Activated B cell treated with CpG ODN at 0.5 μM for 24 hours (primary cell): Measurements from ENCODE around the gene AADACL3. TPM values are rescaled to one million over a fixed set of nuclear protein-coding genes. Genes with fewer than 3 reads are reported as not detected.
"Not testable (repeated sequence)": the region's sequence is repeated elsewhere in the genome, so short reads cannot be mapped to it uniquely, and the experiment has no call there.

ENCODE experiments used
- ATAC-seq: fragments of 200-7000 bp; cut with Tn5 transposase; one replicate; pipeline ENCODE4 v1.10.0; 2021; ENCODE audit warnings: low read depth, mild to moderate bottlenecking, moderate library complexity
- CTCF ChIA-PET: fragments of 350-600 bp; sonication (Branson Sonifier 250); formaldehyde crosslinking; loops from one replicate; lab custom pipeline; 2021; ENCODE audit warnings: antibody characterized with exemption; lab: Charles Lee
- POLR2A ChIA-PET: fragments of 350-600 bp; sonication (Branson Sonifier 250); formaldehyde crosslinking; loops from one replicate; lab custom pipeline; 2021; ENCODE audit warnings: antibody characterized with exemption; lab: Charles Lee
- DNase-seq: peaks from one replicate; pipeline ENCODE4 v3.0.0; 2022
- H3K27ac Mint-ChIP-seq: one replicate; pipeline ENCODE4 v1.8.0; 2020; ENCODE audit warnings: mixed read lengths
- H3K27me3 Mint-ChIP-seq: one replicate; pipeline ENCODE4 v1.8.0; 2021; ENCODE audit warnings: mixed read lengths
- H3K36me3 Mint-ChIP-seq: one replicate; pipeline ENCODE4 v1.8.0; 2021; ENCODE audit warnings: low read depth, mixed read lengths
- H3K4me1 Mint-ChIP-seq: one replicate; pipeline ENCODE4 v1.8.0; 2021; ENCODE audit warnings: mixed read lengths
- H3K4me3 Mint-ChIP-seq: one replicate; pipeline ENCODE4 v1.8.0; 2020; ENCODE audit warnings: mild to moderate bottlenecking, mixed read lengths
- H3K9me3 Mint-ChIP-seq: one replicate; pipeline ENCODE4 v1.8.0; 2020; ENCODE audit warnings: mixed read lengths
- CTCF ChIP-seq: fragments of 200-600 bp; IDR thresholded peaks from one replicate; pipeline ENCODE4 v1.8.0; 2022; ENCODE audit warnings: antibody characterized with exemption, mild to moderate bottlenecking
- intact Hi-C: fragments of 100-400 bp; cut with micrococcal nuclease; formaldehyde crosslinking; loops from one replicate; pipeline ENCODE4 v1.15.1; 2024
- total RNA-seq: library from RNA; stranded (reverse); gene quantifications from 2 replicates; pipeline ENCODE4 v1.2.3, GENCODE V29; 2022

Gene AADACL3
- total RNA-seq, 1 donor from 2014 or later: not detected

GRCh38 chr1:12714710-12715475, 1.0 kb upstream of the AADACL3 start:
- DNase-seq (no peak), ATAC-seq (no peak)
- TF ChIP-seq CTCF: no peak
- Mint-ChIP-seq H3K27ac (no peak overlapping the region), H3K4me3 (no peak overlapping the region), H3K36me3 (no peaks in the 10 kb centered on the region), H3K27me3 (peaks cover 16% of the 10 kb centered on the region), H3K9me3 (no peaks in the 10 kb centered on the region), H3K4me1 (no peaks in the 10 kb centered on the region)
- CTCF ChIA-PET: no interaction called here
- intact Hi-C loops: no loop called here
- POLR2A ChIA-PET: no interaction called here

GRCh38 chr1:12717301-12717838, 1.5 kb downstream of the AADACL3 start:
- no peak for TF ChIP-seq CTCF
- Mint-ChIP-seq H3K9me3 (no peaks in the 10 kb centered on the region), H3K4me3 (no peak overlapping the region), H3K27me3 (peaks cover 9% of the 10 kb centered on the region), H3K36me3 (no peaks in the 10 kb centered on the region), H3K4me1 (no peaks in the 10 kb centered on the region), H3K27ac (no peak overlapping the region)
- DNase-seq (no peak), ATAC-seq (no peak)
- ChIA-PET POLR2A (no interaction called here), CTCF (no interaction called here)
- intact Hi-C loops: no loop called here

GRCh38 chr1:12722626-12723025, 6.7 kb downstream of the AADACL3 start:
- Mint-ChIP-seq H3K27me3 (peaks cover 3% of the 10 kb centered on the region), H3K4me3 (no peak overlapping the region), H3K4me1 (no peaks in the 10 kb centered on the region), H3K27ac (no peak overlapping the region), H3K36me3 (no peaks in the 10 kb centered on the region), H3K9me3 (peaks cover under 1% of the 10 kb centered on the region)
- ChIA-PET CTCF (no interaction called here), POLR2A (no interaction called here)
- TF ChIP-seq CTCF: no peak
- DNase-seq (no peak), ATAC-seq (no peak)
- intact Hi-C loops: no loop called here

GRCh38 chr1:12728391-12728790, 12.5 kb downstream of the AADACL3 start:
- H3K4me3 Mint-ChIP-seq: no peak overlapping the region
- intact Hi-C loops: no loop called here
- CTCF ChIA-PET: no interaction called here
- peaks cover 27% of the 10 kb centered on the region for H3K9me3 Mint-ChIP-seq
- H3K27ac Mint-ChIP-seq: no peak overlapping the region
- H3K36me3 Mint-ChIP-seq: no peaks in the 10 kb centered on the region
- POLR2A ChIA-PET: no interaction called here
- no peak for TF ChIP-seq CTCF
- DNase-seq (no peak), ATAC-seq (no peak)
- no peaks in the 10 kb centered on the region for H3K4me1 Mint-ChIP-seq
- H3K27me3 Mint-ChIP-seq: peaks cover 8% of the 10 kb centered on the region

- Mint-ChIP-seq H3K36me3 (no peaks in the 10 kb centered on the region), H3K4me1 (no peaks in the 10 kb centered on the region), H3K27ac (no peak overlapping the region), H3K9me3 (peaks cover 27% of the 10 kb centered on the region), H3K27me3 (peaks cover 16% of the 10 kb centered on the region), H3K4me3 (no peak overlapping the region)
- ATAC-seq: no peak
- DNase-seq: no peak
- intact Hi-C loops: no loop called here
- TF ChIP-seq CTCF: no peak
- POLR2A ChIA-PET: no interaction called here
- CTCF ChIA-PET: no interaction called here
These were observed 14.2 kb downstream of the AADACL3 start for GRCh38 chr1:12730156-12730555.

GRCh38 chr1:12731084-12731483, 15.2 kb downstream of the AADACL3 start:
- H3K4me3 Mint-ChIP-seq, CTCF ChIA-PET, H3K36me3 Mint-ChIP-seq, POLR2A ChIA-PET, DNase-seq, intact Hi-C loops, ATAC-seq, H3K27ac Mint-ChIP-seq, H3K4me1 Mint-ChIP-seq: not testable (repeated sequence)
- Mint-ChIP-seq H3K9me3 (peaks cover 30% of the 10 kb centered on the region), H3K27me3 (peaks cover 19% of the 10 kb centered on the region)
